IMR-90 (cell line): ENCODE data around the gene ZFAND6. TPM values are rescaled to one million over a fixed set of nuclear protein-coding genes. Genes with fewer than 3 reads are reported as not detected.

ENCODE experiments used
- ATAC-seq: fragments of 200-7000 bp; cut with Tn5 transposase; 2 replicates; pipeline ENCODE4 v1.9.1; 2020; ENCODE audit warnings: low read depth, mild to moderate bottlenecking, moderate library complexity
- BruUV-seq: library from RNA; stranded (reverse); fragments of 400-500 nt; replicated peaks from 2 replicates; lab custom pipeline; 2021; lab: Mats Ljungman, UMichigan
- CTCF ChIA-PET: fragments of 300-600 bp; formaldehyde crosslinking; extraction: SDS; loops from one replicate; lab custom pipeline; 2021; ENCODE audit warnings: antibody characterized with exemption; lab: Yijun Ruan, JAX
- POLR2A ChIA-PET: fragments of 300-600 bp; sonication (Branson Sonifier 250); formaldehyde crosslinking; loops from one replicate; lab custom pipeline; 2022; ENCODE audit warnings: antibody characterized with exemption; ENCODE audit not compliant: unreplicated experiment; lab: Charles Lee
- DNase-seq: peaks from one replicate; pipeline ENCODE4 v3.0.0; 2013
- H2AFZ ChIP-seq: replicated peaks from 2 replicates; pipeline ENCODE3; 2013; ENCODE audit warnings: low read length, mild to moderate bottlenecking; ENCODE audit not compliant: poor library complexity
- H2AK5ac ChIP-seq: 2 replicates; pipeline ENCODE4 v1.6.1; 2013; ENCODE audit warnings: low read depth, low read length, inconsistent platforms
- H2AK9ac ChIP-seq: replicated peaks from 2 replicates; pipeline ENCODE3; 2013; ENCODE audit warnings: mild to moderate bottlenecking, low read depth, low read length, moderate library complexity; ENCODE audit not compliant: poor library complexity
- H2BK120ac ChIP-seq: 2 replicates; pipeline ENCODE4 v1.6.1; 2013; ENCODE audit warnings: low read depth, low read length, inconsistent platforms
- H2BK15ac ChIP-seq: 3 replicates; pipeline ENCODE4 v1.6.1; 2013; ENCODE audit warnings: low read depth, low read length, inconsistent platforms
- H2BK20ac ChIP-seq: 2 replicates; pipeline ENCODE4 v1.6.1; 2013; ENCODE audit warnings: low read depth, mild to moderate bottlenecking, inconsistent platforms, low read length, moderate library complexity
- H2BK5ac ChIP-seq: 2 replicates; pipeline ENCODE4 v1.6.1; 2013; ENCODE audit warnings: mild to moderate bottlenecking, low read depth, low read length, inconsistent platforms; ENCODE audit not compliant: poor library complexity, severe bottlenecking
- H3K14ac ChIP-seq: replicated peaks from 2 replicates; pipeline ENCODE4 v1.6.1; 2013; ENCODE audit warnings: low read depth, low read length, inconsistent platforms
- H3K18ac ChIP-seq: 2 replicates; pipeline ENCODE4 v1.6.1; 2013; ENCODE audit warnings: low read depth, low read length, control low read depth
- H3K23ac ChIP-seq: 2 replicates; pipeline ENCODE4 v1.6.1; 2013; ENCODE audit warnings: low read depth, low read length, inconsistent platforms
- H3K27ac ChIP-seq: 2 replicates; pipeline ENCODE4 v1.5.1; 2013; ENCODE audit warnings: mild to moderate bottlenecking, control low read depth, low read length; ENCODE audit not compliant: insufficient read depth
- H3K27me3 ChIP-seq: 2 replicates; pipeline ENCODE4 v1.6.1; 2013; ENCODE audit warnings: low read length; ENCODE audit not compliant: control insufficient read depth, insufficient read depth
- H3K36me3 ChIP-seq: 2 replicates; pipeline ENCODE4 v1.6.1; 2013; ENCODE audit warnings: low read length, mixed read lengths; ENCODE audit not compliant: control insufficient read depth, insufficient read depth
- H3K4ac ChIP-seq: 2 replicates; pipeline ENCODE4 v1.6.1; 2013; ENCODE audit warnings: low read depth, low read length, inconsistent platforms
- H3K4me1 ChIP-seq: 2 replicates; pipeline ENCODE4 v1.6.1; 2013; ENCODE audit warnings: low read length, mixed read lengths; ENCODE audit not compliant: control insufficient read depth, insufficient read depth
- H3K4me2 ChIP-seq: 2 replicates; pipeline ENCODE4 v1.6.1; 2013; ENCODE audit warnings: low read depth, mild to moderate bottlenecking, control low read depth, low read length, moderate library complexity
- H3K4me3 ChIP-seq: 2 replicates; pipeline ENCODE4 v1.5.1; 2013; ENCODE audit warnings: low read depth, mild to moderate bottlenecking, control low read depth, low read length, moderate library complexity; ENCODE audit not compliant: insufficient read depth
- H3K56ac ChIP-seq: 2 replicates; pipeline ENCODE4 v1.6.1; 2013; ENCODE audit warnings: low read length, inconsistent platforms; ENCODE audit not compliant: insufficient read depth; ENCODE audit errors: extremely low read depth
- H3K79me1 ChIP-seq, 2 experiments: 2 replicates each; pipeline ENCODE4 v1.6.1; 2013; ENCODE audit warnings: low read length in 2 of 2, inconsistent platforms in 1 of 2, low read depth in 1 of 2
- H3K9ac ChIP-seq: 2 replicates; pipeline ENCODE4 v1.6.1; 2013; ENCODE audit warnings: low read depth, low read length, control low read depth
- H3K9me1 ChIP-seq: 2 replicates; pipeline ENCODE4 v1.6.1; 2013; ENCODE audit warnings: low read length, inconsistent platforms; ENCODE audit not compliant: insufficient read depth
- H3K9me3 ChIP-seq: 2 replicates; pipeline ENCODE4 v1.6.1; 2013; ENCODE audit warnings: low read length; ENCODE audit not compliant: control insufficient read depth, insufficient read depth
- H4K20me1 ChIP-seq: 2 replicates; pipeline ENCODE4 v1.6.1; 2013; ENCODE audit warnings: low read length, inconsistent platforms; ENCODE audit not compliant: insufficient read depth
- H4K5ac ChIP-seq: 2 replicates; pipeline ENCODE4 v1.6.1; 2013; ENCODE audit warnings: mild to moderate bottlenecking, low read depth, low read length, control low read depth
- H4K8ac ChIP-seq, 2 experiments: 2 replicates each; pipeline ENCODE4 v1.6.1; 2013; ENCODE audit warnings: low read depth in 2 of 2, low read length in 2 of 2, control low read depth in 1 of 2, inconsistent platforms in 1 of 2
- H4K91ac ChIP-seq: 2 replicates; pipeline ENCODE4 v1.6.1; 2013; ENCODE audit warnings: low read depth, low read length, inconsistent platforms; ENCODE audit not compliant: insufficient read depth
- CEBPB ChIP-seq: IDR thresholded peaks from 2 replicates; pipeline ENCODE4 v1.6.1; 2012; ENCODE audit warnings: low read depth, low read length, improper control_type of control experiment
- MAZ ChIP-seq: IDR thresholded peaks from 2 replicates; pipeline ENCODE4 v1.6.1; 2012; ENCODE audit warnings: low read depth, mild to moderate bottlenecking, low read length, improper control_type of control experiment, moderate library complexity, borderline replicate concordance
- RCOR1 ChIP-seq: IDR thresholded peaks from 2 replicates; pipeline ENCODE4 v1.6.1; 2012; ENCODE audit warnings: mild to moderate bottlenecking, low read length, improper control_type of control experiment; ENCODE audit not compliant: insufficient replicate concordance
- RFX5 ChIP-seq: IDR thresholded peaks from 2 replicates; pipeline ENCODE4 v1.8.0; 2012; ENCODE audit warnings: low read depth, mild to moderate bottlenecking, low read length, moderate library complexity
- SMC3 ChIP-seq: fragments of 150-350 bp; IDR thresholded peaks from 2 replicates; pipeline ENCODE4 v1.6.1; 2016; ENCODE audit warnings: low read depth, mild to moderate bottlenecking, antibody characterized with exemption, low read length, moderate library complexity
- dilution Hi-C: fragments of 300-500 bp; cut with HindIII; formaldehyde crosslinking; loops from one replicate; pipeline ENCODE4 v1.14.3; 2018; ENCODE audit warnings: low sequenced_read_pairs; ENCODE audit not compliant: unreplicated experiment
- in situ Hi-C: fragments of 300-500 bp; cut with MboI; formaldehyde crosslinking; loops from 3 replicates; pipeline ENCODE4 v1.14.3; 2019; ENCODE audit warnings: low sequenced_read_pairs, inconsistent platforms, mixed read lengths
- intact Hi-C: fragments of 100-400 bp; cut with micrococcal nuclease; formaldehyde crosslinking; loops from 2 replicates; pipeline ENCODE4 v1.10.0; 2022
- polyA plus RNA-seq, 3 experiments: library from polyadenylated mRNA; depleted of rRNA; stranded (reverse); fragments of >200 nt; gene quantifications; 2 replicates each; pipeline ENCODE4 v1.2.3, GENCODE V29; 2012; ENCODE audit warnings: low replicate concordance in 1 of 3
- total RNA-seq: library from RNA; depleted of rRNA; stranded (reverse); fragments of >200 nt; gene quantifications from 2 replicates; pipeline ENCODE4 v1.2.3, GENCODE V29; 2012
- TF ChIP-seq, protein P1 (sequence below): fragments of 150-350 bp; IDR thresholded peaks from 2 replicates; pipeline ENCODE4 v1.6.1; 2017; ENCODE audit warnings: mild to moderate bottlenecking, antibody characterized with exemption, low read length, low read depth

Gene ZFAND6
- total and polyA plus RNA-seq, 2 of the 4 experiments (the other 2 are of a cell fraction) = 77.5 to 96.4 TPM

- ChIA-PET POLR2A (no interaction called here), CTCF (no interaction called here)
- Histone ChIP-seq H3K79me1 (peaks cover 0 to 42% of the 10 kb centered on the region in 2 experiments; a peak in 2 of 4 replicates), H2AK9ac (no peak overlapping the region), H2AK5ac (no peak overlapping the region), H4K5ac (no peak overlapping the region), H2AFZ (no peak overlapping the region), H3K14ac (no peak overlapping the region), H3K27ac (peak overlapping the region; percentile 4; the same call in 1 of the 2 replicates), H3K4me2 (peak overlapping the region; percentile 78; the same call in 1 of the 2 replicates), H4K91ac (no peak overlapping the region), H3K9me3 (no peaks in the 10 kb centered on the region), H2BK15ac (no peak overlapping the region), H3K23ac (no peak overlapping the region), H4K8ac (peak overlapping the region in 1 of 2 experiments; percentile 1; a peak in 1 of 4 replicates), H3K27me3 (no peaks in the 10 kb centered on the region), H2BK5ac (peak overlapping the region; percentile 53), H3K56ac (no peak overlapping the region), H2BK20ac (no peak overlapping the region), H3K18ac (no peak overlapping the region), H2BK120ac (no peak overlapping the region), H3K9me1 (peaks cover 4% of the 10 kb centered on the region; the same call in 1 of the 2 replicates), H3K4ac (no peak overlapping the region), H3K36me3 (no peaks in the 10 kb centered on the region), H3K4me1 (peaks cover 2% of the 10 kb centered on the region; the same call in 1 of the 2 replicates), H3K4me3 (no peak overlapping the region), H3K9ac (peak overlapping the region; percentile 2; the same call in 1 of the 2 replicates), H4K20me1 (peaks cover 8% of the 10 kb centered on the region; the same call in 1 of the 2 replicates)
- intact Hi-C loops = loop anchor here (5.0 kb wide), 1 partner anchor 101 kb away; no protein-coding TSS in a partner anchor
- ATAC-seq (peak; percentile 10; the same call in 1 of the 2 replicates), DNase-seq (peak; percentile 58)
- dilution Hi-C loops = no loop called here
- in situ Hi-C loops = no loop called here
- TF ChIP-seq, protein P1, sequence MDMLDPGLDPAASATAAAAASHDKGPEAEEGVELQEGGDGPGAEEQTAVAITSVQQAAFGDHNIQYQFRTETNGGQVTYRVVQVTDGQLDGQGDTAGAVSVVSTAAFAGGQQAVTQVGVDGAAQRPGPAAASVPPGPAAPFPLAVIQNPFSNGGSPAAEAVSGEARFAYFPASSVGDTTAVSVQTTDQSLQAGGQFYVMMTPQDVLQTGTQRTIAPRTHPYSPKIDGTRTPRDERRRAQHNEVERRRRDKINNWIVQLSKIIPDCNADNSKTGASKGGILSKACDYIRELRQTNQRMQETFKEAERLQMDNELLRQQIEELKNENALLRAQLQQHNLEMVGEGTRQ = no peak
- TF ChIP-seq RCOR1 (no peak), MAZ (no peak), RFX5 (no peak), SMC3 (no peak), CEBPB (peak; percentile 37; the same call in 1 of the 2 replicates)
- no TSS peak for BruUV-seq
These were observed 11.4 kb downstream of the ZFAND6 start for GRCh38 chr15:80070840-80071239.
